Occipital lobe (tissue), 2 donors: ENCODE measurements around the gene TIAL1. TPM values are rescaled to one million over a fixed set of nuclear protein-coding genes. Genes with fewer than 3 reads are reported as not detected.
"Not testable (repeated sequence)": the region's sequence is repeated elsewhere in the genome, so short reads cannot be mapped to it uniquely, and the experiment has no call there.

Source experiments
- DNase-seq: peaks from one replicate; lab custom pipeline; 2025; lab: John Stamatoyannopoulos, UW
- total RNA-seq: library from RNA; depleted of rRNA; stranded (reverse); fragments of >200 nt; gene quantifications from one replicate; pipeline ENCODE4 v1.2.3, GENCODE V29; 2014

Gene TIAL1
- 58.8 TPM for total RNA-seq

GRCh38 chr10:119596537-119597404 lies at the start of gene TIAL1:
TSS of gene TIAL1 (minus strand) at chr10:119596964. CDS start at chr10:119596465, 499 bp downstream.
- peak; percentile 98 for DNase-seq

GRCh38 chr10:119644994-119645393 lies 48.2 kb upstream of the TIAL1 start:
- no peak for DNase-seq

GRCh38 chr10:119644205-119644814 lies 47.5 kb upstream of the TIAL1 start:
- DNase-seq, result no peak

GRCh38 chr10:119643306-119644204 lies 46.8 kb upstream of the TIAL1 start:
- DNase-seq, result no peak

GRCh38 chr10:119642556-119643111 lies 45.9 kb upstream of the TIAL1 start:
- no peak for DNase-seq

- no peak for DNase-seq
Measured at GRCh38 chr10:119640875-119641526, 44.2 kb upstream of the TIAL1 start.

- no peak for DNase-seq
Measured at GRCh38 chr10:119640384-119640783, 43.6 kb upstream of the TIAL1 start.

- DNase-seq, result no peak
Measured at GRCh38 chr10:119638982-119639381, 42.2 kb upstream of the TIAL1 start.

GRCh38 chr10:119637631-119638030 lies 40.9 kb upstream of the TIAL1 start:
- no peak for DNase-seq

GRCh38 chr10:119634219-119634544 lies 37.4 kb upstream of the TIAL1 start:
- no peak for DNase-seq

- no peak for DNase-seq
Measured at GRCh38 chr10:119633538-119634218, 36.9 kb upstream of the TIAL1 start.

- no peak for DNase-seq
Measured at GRCh38 chr10:119630300-119630699, 33.5 kb upstream of the TIAL1 start.

GRCh38 chr10:119625570-119626280 lies 29.0 kb upstream of the TIAL1 start:
- no peak for DNase-seq

GRCh38 chr10:119621078-119621384 lies 24.3 kb upstream of the TIAL1 start:
- DNase-seq, result no peak

GRCh38 chr10:119620241-119621077 lies 23.7 kb upstream of the TIAL1 start:
- no peak for DNase-seq

GRCh38 chr10:119619811-119620210 lies 23.0 kb upstream of the TIAL1 start:
- DNase-seq, result not testable (repeated sequence)

- DNase-seq, result no peak
Measured at GRCh38 chr10:119619215-119619614, 22.5 kb upstream of the TIAL1 start.

- DNase-seq, result no peak
Measured at GRCh38 chr10:119616882-119617570, 20.3 kb upstream of the TIAL1 start.

GRCh38 chr10:119614686-119615085 lies 17.9 kb upstream of the TIAL1 start:
- DNase-seq, result no peak
